ENCODE data around the gene DISP1. TPM values are rescaled to one million over a fixed set of nuclear protein-coding genes. Genes with fewer than 3 reads are reported as not detected.
A peak's percentile ranks its signal among the peaks of the same experiment; 100 is the strongest.

The DISP1 gene
- total and polyA plus RNA-seq, 4 donors, result 4.4 to 25.7 (median 8.7) TPM

DNA sequence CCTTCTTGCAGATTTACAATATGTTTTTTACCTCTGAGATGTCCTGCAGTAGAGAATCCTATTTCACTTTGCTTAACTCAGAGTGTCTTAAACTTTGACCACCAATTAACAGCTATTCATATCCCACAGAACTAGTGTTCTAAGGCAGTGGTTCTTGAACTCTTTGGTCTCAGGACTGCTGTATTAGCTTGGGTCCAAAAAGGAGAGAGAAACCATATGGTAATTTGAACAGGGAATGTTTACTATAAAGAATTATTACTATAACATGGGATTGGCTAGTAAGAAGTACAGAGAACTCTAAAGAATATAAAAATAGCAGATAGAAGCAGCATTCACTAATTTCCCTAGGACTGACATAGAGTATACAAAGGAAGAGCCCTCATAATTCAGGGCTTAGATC is 46.2 kb upstream of the DISP1 start:
- ATAC-seq (ENCODE audit: insufficient read depth, low FRiP score) (no peak), DNase-seq (no peak)
- Histone ChIP-seq H3K36me3 (ENCODE audit: control insufficient read depth in 4 of 4, insufficient read depth in 4 of 4, low read length in 4 of 4) (no peaks in the 10 kb centered on the region), H3K27me3 (ENCODE audit: control insufficient read depth in 3 of 3, insufficient read depth in 3 of 3, low read length in 2 of 3) (no peaks in the 10 kb centered on the region), H3K9ac (ENCODE audit: insufficient read depth in 1 of 2, low read length in 2 of 2) (no peak overlapping the region), H3K9me3 (ENCODE audit: control insufficient read depth in 4 of 4, insufficient read depth in 3 of 4, low read length in 3 of 4) (peaks cover 0 to 8% (median 2%) of the 10 kb centered on the region in 4 donors), H3K4me1 (ENCODE audit: control insufficient read depth in 5 of 5, insufficient read depth in 5 of 5, low read length in 5 of 5) (peaks cover 0 to 14% (median 0%) of the 10 kb centered on the region in 5 donors), H3K4me3 (no peak overlapping the region), H3K27ac (ENCODE audit: low read depth in 1 of 2, low read length in 1 of 2) (no peak overlapping the region)
- TF ChIP-seq, protein P1, sequence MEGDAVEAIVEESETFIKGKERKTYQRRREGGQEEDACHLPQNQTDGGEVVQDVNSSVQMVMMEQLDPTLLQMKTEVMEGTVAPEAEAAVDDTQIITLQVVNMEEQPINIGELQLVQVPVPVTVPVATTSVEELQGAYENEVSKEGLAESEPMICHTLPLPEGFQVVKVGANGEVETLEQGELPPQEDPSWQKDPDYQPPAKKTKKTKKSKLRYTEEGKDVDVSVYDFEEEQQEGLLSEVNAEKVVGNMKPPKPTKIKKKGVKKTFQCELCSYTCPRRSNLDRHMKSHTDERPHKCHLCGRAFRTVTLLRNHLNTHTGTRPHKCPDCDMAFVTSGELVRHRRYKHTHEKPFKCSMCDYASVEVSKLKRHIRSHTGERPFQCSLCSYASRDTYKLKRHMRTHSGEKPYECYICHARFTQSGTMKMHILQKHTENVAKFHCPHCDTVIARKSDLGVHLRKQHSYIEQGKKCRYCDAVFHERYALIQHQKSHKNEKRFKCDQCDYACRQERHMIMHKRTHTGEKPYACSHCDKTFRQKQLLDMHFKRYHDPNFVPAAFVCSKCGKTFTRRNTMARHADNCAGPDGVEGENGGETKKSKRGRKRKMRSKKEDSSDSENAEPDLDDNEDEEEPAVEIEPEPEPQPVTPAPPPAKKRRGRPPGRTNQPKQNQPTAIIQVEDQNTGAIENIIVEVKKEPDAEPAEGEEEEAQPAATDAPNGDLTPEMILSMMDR (IDR thresholded peaks at IDR 0.05; ENCODE audit: control extremely low read depth, extremely low read depth), result no peak

DNA sequence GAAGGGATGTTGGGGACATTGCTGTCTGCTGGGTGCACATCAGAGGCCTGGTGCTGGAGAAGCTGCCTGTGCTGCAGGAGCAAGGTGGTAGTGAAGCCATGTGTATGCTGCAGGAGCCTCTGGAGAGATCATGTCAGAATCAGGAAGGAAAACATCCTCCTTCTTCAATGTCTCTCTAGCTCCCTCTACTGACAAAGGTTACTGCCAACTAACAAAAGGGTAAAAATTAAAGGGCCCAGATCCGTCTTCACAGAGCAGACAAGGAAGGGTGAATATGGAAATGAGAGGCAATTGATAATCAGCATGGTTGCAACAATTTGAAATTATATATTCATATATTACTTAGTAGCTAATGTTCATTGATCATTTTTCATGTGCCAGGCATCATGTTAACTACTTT is 45.7 kb upstream of the DISP1 start:
- Histone ChIP-seq H3K27ac (ENCODE audit: low read depth in 1 of 2, low read length in 1 of 2) (no peak overlapping the region), H3K27me3 (ENCODE audit: control insufficient read depth in 3 of 3, insufficient read depth in 3 of 3, low read length in 2 of 3) (no peaks in the 10 kb centered on the region), H3K9ac (ENCODE audit: insufficient read depth in 1 of 2, low read length in 2 of 2) (no peak overlapping the region), H3K4me3 (no peak overlapping the region), H3K9me3 (ENCODE audit: control insufficient read depth in 4 of 4, insufficient read depth in 3 of 4, low read length in 3 of 4) (peaks cover 0 to 8% (median 2%) of the 10 kb centered on the region in 4 donors), H3K4me1 (ENCODE audit: control insufficient read depth in 5 of 5, insufficient read depth in 5 of 5, low read length in 5 of 5) (peaks cover 0 to 18% (median 0%) of the 10 kb centered on the region in 5 donors), H3K36me3 (ENCODE audit: control insufficient read depth in 4 of 4, insufficient read depth in 4 of 4, low read length in 4 of 4) (no peaks in the 10 kb centered on the region)
- ATAC-seq (ENCODE audit: insufficient read depth, low FRiP score) (no peak), DNase-seq (no peak)
- WGBS, 2 donors, result 79 to 94% methylated on average over 1 of the region's 1 CpG
- TF ChIP-seq, protein P1 (IDR thresholded peaks at IDR 0.05; ENCODE audit: control extremely low read depth, extremely low read depth), result no peak

DNA sequence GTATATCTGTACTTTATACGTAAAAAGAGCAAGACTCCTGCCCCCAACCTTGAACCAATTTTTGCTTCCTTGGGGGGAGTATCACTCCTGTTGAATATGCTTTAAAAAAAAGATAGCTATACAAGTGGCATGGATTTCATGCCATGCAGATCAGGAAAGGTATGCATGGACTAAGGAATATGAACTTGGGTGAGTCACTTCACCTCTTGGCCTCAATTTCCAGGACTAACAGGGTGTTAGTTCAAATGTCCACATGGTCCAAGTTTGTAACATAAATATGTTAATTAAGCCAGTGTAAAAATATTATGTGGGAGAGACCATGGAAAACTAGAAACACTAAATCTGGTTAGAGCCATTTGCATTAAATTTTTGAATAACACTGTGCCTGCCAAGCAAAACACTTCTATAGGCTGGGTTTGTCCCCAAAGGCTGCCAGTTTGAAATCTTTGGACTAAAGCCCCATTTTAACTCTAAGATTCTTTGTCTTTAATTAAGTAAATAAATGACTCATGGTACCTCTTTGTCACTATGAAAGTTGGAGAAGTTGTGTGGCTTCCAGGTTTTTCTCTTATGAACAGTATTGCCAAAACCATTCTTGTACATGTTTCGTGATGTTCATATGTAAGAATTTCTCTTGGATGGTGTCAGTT is 44.7 kb upstream of the DISP1 start:
- DNase-seq (no peak), ATAC-seq (ENCODE audit: insufficient read depth, low FRiP score) (no peak)
- Histone ChIP-seq H3K27me3 (ENCODE audit: control insufficient read depth in 3 of 3, insufficient read depth in 3 of 3, low read length in 2 of 3) (no peaks in the 10 kb centered on the region), H3K4me1 (ENCODE audit: control insufficient read depth in 5 of 5, insufficient read depth in 5 of 5, low read length in 5 of 5) (peaks cover 0 to 18% (median 0%) of the 10 kb centered on the region in 5 donors), H3K9me3 (ENCODE audit: control insufficient read depth in 4 of 4, insufficient read depth in 3 of 4, low read length in 3 of 4) (peaks cover 0 to 8% (median 2%) of the 10 kb centered on the region in 4 donors), H3K27ac (ENCODE audit: low read depth in 1 of 2, low read length in 1 of 2) (no peak overlapping the region), H3K36me3 (ENCODE audit: control insufficient read depth in 4 of 4, insufficient read depth in 4 of 4, low read length in 4 of 4) (no peaks in the 10 kb centered on the region), H3K4me3 (no peak overlapping the region), H3K9ac (ENCODE audit: insufficient read depth in 1 of 2, low read length in 2 of 2) (no peak overlapping the region)
- TF ChIP-seq, protein P1 (IDR thresholded peaks at IDR 0.05; ENCODE audit: control extremely low read depth, extremely low read depth), result no peak
- 83 to 87% methylated on average over 2 of the region's 2 CpGs for WGBS, 2 donors

DNA sequence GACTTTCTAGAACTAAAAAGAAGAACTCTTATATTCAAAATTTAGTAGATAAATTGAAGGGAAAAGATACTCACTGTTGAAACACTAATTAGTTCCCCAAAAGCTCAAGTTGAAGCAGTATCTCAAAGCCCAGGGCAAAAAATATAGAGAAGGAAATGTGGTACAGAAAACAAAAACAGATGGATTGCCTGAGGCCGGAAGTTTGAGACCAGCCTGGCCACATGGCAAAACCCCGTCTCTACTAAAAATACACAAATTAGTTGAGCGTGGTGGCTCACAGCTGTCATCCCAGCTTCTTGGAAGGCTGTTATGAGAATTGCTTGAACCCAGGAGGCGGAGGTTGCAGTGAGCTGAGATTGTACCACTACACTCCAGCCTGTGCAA is 41.9 kb upstream of the DISP1 start:
- 30 to 48% methylated on average over 4 of the region's 4 CpGs for WGBS, 2 donors
- Histone ChIP-seq H3K9me3 (ENCODE audit: control insufficient read depth in 4 of 4, insufficient read depth in 3 of 4, low read length in 3 of 4) (peaks cover 0 to 8% (median 2%) of the 10 kb centered on the region in 4 donors), H3K4me3 (no peak overlapping the region), H3K9ac (ENCODE audit: insufficient read depth in 1 of 2, low read length in 2 of 2) (no peak overlapping the region), H3K4me1 (ENCODE audit: control insufficient read depth in 5 of 5, insufficient read depth in 5 of 5, low read length in 5 of 5) (peaks cover 0 to 29% (median 4%) of the 10 kb centered on the region in 5 donors), H3K27ac (ENCODE audit: low read depth in 1 of 2, low read length in 1 of 2) (no peak overlapping the region), H3K36me3 (ENCODE audit: control insufficient read depth in 4 of 4, insufficient read depth in 4 of 4, low read length in 4 of 4) (no peaks in the 10 kb centered on the region), H3K27me3 (ENCODE audit: control insufficient read depth in 3 of 3, insufficient read depth in 3 of 3, low read length in 2 of 3) (no peaks in the 10 kb centered on the region)
- TF ChIP-seq, protein P1 (IDR thresholded peaks at IDR 0.05; ENCODE audit: control extremely low read depth, extremely low read depth), result no peak
- DNase-seq (peak; percentile 86 to 96 (median 95)), ATAC-seq (ENCODE audit: insufficient read depth, low FRiP score) (no peak)
